ENCODE data around the gene FBN1.

Gene FBN1

GRCh38 chr15:48645558-48646330 lies at the start of gene FBN1:
FBN1 (minus strand) TSS chr15:48645709; CDS start chr15:48644769, 940 bp downstream.
- DNase-seq (ENCODE audit: low spot score) = no peak

DNA sequence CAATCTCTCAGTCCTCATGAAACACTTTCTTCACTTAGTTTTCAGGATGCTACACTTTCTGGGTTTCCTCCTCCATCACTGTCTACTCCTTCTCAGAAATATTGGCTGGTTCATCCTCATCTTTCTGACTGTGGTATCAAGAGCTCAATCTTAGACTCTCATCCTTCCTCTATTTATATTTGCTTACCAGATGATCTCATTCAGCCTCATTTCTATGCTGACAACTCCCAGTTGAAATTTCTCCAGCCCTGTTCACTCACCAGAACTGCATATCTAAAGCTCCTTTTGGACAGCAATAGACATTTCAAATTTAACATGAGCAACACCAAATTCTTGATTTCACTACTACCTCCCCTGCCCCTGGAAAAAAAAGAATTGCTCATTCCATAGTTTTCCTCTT lies 48.0 kb upstream of the FBN1 start:
- DNase-seq (ENCODE audit: low spot score) = no peak

DNA sequence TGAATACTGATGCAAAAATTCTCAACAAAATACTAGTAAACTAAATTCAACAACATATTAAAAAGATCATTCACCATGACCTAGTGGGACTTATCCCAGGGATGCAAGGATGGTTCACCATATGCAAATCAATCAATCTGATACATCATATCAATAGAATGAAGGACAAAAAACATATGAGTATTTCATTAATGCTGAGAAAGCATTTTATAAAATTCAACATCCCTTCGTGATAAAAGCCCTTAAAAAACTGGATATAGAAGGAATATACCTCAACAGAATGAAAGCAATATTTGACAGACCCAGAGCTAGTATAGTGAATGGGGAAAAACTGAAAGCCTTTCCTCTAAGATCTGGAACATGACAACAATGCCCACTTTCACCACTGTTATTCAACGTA lies 43.0 kb upstream of the FBN1 start:
- DNase-seq (ENCODE audit: low spot score) = no peak

DNA sequence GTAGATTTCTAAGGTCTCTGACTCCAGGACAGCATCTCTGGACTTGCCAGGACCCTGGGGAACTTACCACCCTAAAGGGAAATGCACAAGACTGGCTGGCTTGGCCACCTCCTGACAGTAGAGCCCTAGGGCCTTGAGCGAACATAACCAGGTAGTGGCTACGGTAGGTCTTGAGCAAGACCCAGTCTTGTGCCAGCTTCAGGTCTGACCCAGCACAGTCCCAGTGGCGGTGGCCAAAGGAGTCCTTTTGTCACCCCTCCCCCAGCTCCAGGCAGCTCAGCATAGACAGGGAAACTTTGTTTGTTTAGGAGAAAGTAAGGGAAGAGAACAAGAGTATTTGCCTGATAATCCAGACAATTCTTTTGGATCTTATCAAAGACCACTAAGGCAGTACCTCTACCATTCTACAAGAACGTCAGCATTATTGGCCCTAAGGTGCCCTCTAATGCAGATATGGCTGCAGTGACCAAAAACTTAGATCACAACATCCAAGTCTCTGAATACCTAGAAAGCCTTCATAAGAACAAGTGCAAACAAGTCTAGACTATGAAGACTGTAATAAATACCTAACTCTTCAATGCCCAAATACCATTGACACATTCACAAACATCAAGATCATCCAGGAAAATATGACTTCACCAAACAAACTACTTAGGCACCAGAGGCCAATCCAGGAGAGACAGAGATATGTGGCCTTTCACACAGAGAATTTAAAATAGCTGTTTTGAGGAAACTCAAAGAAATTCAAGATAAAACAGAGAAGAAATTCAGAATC lies 38.7 kb upstream of the FBN1 start:
- no peak for DNase-seq (ENCODE audit: low spot score)

DNA sequence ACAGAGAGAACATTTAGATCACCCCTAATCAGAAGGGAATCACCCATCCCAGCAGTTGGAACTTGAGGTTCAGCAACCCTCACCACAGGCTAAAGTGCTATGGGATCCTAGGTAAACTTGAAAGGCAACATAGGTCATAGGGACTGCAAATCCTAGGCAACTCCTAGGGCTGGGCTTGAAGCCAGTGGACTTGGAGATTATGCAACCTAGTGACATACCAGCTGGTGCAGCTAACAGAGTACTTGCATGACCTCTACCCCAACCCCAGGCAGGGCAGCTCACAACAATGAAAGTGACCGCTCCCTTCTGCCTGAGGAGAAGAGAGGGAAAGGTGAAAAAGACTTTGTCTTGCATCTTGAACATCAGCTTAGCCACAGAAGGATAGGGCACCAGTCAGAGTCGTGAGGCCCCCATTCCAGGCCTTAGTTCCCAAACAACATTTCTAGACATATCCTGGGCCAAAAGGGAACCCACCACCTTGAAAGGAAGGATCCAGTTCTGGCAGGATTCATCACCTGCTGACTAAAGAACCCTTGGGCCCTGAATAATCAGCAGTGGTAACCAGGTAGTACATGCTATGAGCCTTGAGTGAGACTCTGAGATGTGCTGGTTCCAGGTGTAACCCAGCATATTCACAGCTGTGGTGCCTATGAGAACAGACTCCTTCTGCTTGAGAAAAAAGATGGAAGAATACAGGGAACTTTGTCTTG lies 37.6 kb upstream of the FBN1 start:
- no peak for DNase-seq (ENCODE audit: low spot score)

DNA sequence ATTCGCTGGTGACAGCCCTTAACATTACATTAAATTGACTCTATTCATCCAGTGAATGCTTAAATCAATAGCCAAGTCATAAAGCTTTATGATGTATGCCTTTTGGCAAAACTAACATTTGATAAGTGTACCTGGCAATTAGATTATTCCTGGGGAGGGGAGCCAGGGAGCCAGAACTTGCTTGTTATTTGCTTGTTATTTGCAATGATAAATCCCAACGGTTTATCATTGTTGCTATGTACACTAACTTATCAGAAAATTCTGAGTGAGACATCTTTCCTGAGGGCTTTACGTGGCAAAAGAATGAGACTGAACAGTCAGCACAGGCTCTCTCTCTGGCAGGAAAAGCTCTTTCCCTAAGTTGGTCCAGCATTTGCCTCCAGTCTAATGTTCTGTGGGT lies 35.8 kb upstream of the FBN1 start:
- no peak for DNase-seq (ENCODE audit: low spot score)

DNA sequence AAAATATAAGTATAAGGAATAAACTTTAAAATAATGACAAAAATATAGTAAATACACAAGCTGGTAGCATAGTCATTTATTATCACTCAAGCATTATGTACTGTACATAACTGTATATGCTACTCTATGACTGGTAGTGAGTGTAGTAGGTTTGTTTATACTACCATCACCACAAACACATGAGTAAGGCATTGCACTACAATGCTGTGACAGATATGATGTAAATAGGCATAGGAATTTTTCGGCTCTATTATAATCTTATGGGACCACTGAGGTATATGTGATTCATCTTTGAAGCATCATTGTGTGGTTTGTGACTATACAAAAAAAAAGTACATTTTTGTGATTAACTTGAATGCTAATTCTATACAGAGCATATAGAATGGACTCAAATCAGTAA lies 35.3 kb upstream of the FBN1 start:
- DNase-seq (ENCODE audit: low spot score) = no peak

GRCh38 chr15:48679952-48680351 lies 34.4 kb upstream of the FBN1 start:
- no peak for DNase-seq (ENCODE audit: low spot score)

DNA sequence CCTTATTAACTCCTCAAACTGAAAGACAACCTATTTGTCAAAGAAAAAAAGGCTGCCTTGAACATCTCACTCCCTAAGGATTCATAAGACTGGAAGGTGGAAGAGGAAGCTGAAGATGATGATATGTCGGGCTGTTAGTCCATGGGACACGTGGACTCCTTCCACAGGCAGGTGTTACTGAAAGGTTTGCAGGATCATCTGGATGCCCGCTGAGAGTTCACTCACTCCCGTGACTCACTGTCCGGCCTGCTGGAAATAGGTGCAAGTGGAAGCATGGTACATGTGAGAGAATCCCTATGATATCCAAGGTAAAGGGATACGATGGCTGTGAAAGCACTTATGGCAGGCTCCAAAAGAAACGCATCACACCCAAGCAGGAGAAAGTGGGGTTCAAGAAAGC lies 33.3 kb upstream of the FBN1 start:
- no peak for DNase-seq (ENCODE audit: low spot score)

GRCh38 chr15:48677821-48678220 lies 32.3 kb upstream of the FBN1 start:
- DNase-seq (ENCODE audit: low spot score) = no peak

DNA sequence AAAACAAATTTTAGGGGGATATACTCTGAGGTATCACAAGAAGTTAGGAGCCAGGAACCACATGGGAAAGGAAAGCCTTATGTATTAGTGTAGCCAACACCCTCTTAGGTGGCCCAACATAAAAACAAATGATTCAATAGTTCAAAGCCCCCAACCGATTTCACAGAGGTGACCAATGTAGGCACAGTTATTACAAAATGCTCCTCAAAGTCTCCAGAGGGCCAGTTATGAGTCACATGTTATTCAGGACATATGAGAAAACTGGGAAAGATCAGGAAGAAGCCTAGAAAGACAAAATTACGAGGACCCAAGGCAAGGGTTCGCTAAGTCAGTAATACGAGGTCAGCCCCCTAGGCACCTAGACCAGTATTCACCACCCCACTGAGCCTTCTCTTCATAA lies 29.9 kb upstream of the FBN1 start:
- no peak for DNase-seq (ENCODE audit: low spot score)

DNA sequence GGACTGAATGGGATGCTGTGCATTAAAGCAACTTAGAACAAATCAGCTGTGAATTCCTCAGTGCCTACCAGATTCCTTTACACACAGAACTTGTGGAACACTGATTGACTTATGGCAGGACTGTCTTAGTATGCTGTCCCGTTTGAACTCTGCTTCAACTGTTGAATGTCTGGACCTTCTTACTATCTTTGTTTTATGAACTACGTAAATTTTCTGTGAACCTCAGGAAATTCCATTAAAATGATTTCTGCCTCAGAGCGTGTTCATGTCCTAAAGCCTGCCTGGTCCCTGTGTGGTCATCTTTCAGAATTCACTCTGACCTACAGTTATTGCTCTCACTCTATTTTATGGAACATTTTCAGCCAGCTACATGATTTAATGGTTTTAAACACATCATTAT lies 29.4 kb upstream of the FBN1 start:
- DNase-seq (ENCODE audit: low spot score) = no peak

DNA sequence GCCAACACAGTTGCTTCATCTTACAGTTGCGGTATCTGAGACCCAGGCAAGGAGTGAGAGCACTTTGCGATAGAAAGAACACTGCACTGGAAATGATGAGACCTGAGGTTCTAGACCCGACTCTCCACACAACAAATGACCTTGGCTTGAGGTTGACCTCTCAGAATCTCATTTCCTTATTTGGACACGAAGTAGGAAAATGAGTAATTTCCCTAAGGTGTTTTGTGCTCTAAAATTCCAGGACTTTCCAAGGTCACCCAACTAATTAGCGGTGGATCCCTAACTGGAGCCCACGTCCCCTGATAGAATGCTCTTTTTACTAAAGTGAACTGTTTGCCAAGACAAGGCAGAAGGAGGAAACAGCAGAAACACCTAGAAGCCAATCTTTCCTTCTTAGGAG lies 26.7 kb upstream of the FBN1 start:
- DNase-seq (ENCODE audit: low spot score) = no peak

GRCh38 chr15:48671103-48672022 lies 25.9 kb upstream of the FBN1 start:
- no peak for DNase-seq (ENCODE audit: low spot score)

DNA sequence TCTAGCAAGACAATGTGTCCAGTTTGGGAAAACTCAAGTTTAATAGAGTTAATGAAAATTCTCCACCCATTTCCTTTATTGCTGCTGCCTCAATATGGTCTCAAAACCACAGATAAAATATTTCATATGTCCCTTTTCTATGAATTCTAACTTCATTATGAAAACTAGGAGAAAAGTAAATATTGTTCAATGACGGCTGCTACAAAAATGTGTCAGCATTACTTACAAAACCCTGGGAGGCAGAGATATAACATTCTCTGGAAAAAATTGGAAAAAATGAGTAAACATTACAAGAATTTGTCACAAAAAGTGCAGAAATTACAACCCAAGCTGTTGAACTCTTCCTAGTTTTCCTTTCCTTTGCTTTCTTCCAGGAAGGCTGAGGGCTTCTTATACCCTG lies 22.2 kb upstream of the FBN1 start:
- DNase-seq (ENCODE audit: low spot score) = no peak

- DNase-seq (ENCODE audit: low spot score) = no peak
These were observed 18.9 kb upstream of the FBN1 start for GRCh38 chr15:48664436-48664835.

GRCh38 chr15:48657950-48658591 lies 12.6 kb upstream of the FBN1 start:
- no peak for DNase-seq (ENCODE audit: low spot score)

- no peak for DNase-seq (ENCODE audit: low spot score)
These were observed 9.3 kb upstream of the FBN1 start for GRCh38 chr15:48654801-48655200.

- DNase-seq (ENCODE audit: low spot score) = no peak
These were observed 8.6 kb upstream of the FBN1 start for GRCh38 chr15:48653913-48654670.

DNA sequence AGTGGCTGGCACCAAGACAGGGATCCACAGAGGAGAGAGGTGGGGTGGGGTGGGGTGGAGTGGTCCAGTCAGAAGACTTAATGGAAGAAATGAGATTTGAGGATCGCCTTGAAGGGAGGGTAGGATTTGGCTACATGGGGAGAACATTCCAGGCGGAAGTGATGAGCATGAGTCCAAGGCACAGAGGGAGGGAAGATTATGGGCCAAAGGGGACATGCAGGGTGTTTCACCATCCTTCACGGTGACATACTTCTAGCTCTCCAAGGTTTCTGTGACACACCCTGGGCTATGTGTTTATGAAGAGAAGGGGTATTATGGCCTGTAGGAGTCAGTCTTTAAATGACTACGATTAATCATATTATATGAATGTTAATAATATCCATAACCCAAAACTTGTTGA lies 7.7 kb upstream of the FBN1 start:
- no peak for DNase-seq (ENCODE audit: low spot score)

Measured in SW480 (cell line).